NB4 (cell line): ENCODE measurements around the gene UBE2U.

Source experiments
- CTCF ChIP-seq: IDR thresholded peaks from one replicate; pipeline ENCODE4 v1.5.1; 2012; ENCODE audit warnings: low read depth, low read length
- MAX ChIP-seq: IDR thresholded peaks from 2 replicates; pipeline ENCODE4 v1.6.1; 2011; ENCODE audit warnings: low read depth, low read length
- POLR2A ChIP-seq: IDR thresholded peaks from 2 replicates; pipeline ENCODE4 v1.6.1; 2011; ENCODE audit warnings: mild to moderate bottlenecking; ENCODE audit not compliant: insufficient read length; ENCODE audit errors: extremely low read depth

GRCh38 chr1:64295561-64295960 lies 92.1 kb downstream of the UBE2U start:
- TF ChIP-seq CTCF (no peak), POLR2A (no peak), MAX (no peak)
